Thyroid gland (tissue), 4 donors: ENCODE data around the gene RASGRP4.

Source experiments
- CTCF ChIP-seq, 6 experiments: fragments of 200-600 bp in 3 of 6; fragments of 450-650 bp in 3 of 6; sonication (generic) in 3 of 6; IDR thresholded peaks; one replicate each; pipeline ENCODE4 v1.5.1; 2016 to 2019; ENCODE audit warnings: antibody characterized with exemption in 6 of 6, mild to moderate bottlenecking in 2 of 6, inconsistent platforms in 1 of 6, moderate library complexity in 1 of 6
- POLR2A ChIP-seq, 2 donors: fragments of 450-650 bp; IDR thresholded peaks; one replicate each; pipeline ENCODE4 v1.6.1; 2017; ENCODE audit warnings: antibody characterized with exemption in 2 of 2, mild to moderate bottlenecking in 2 of 2, moderate library complexity in 1 of 2

GRCh38 chr19:38440592-38440991 is 14.6 kb upstream of the RASGRP4 start:
- TF ChIP-seq POLR2A (IDR thresholded peaks at IDR 0.05): no peak
- TF ChIP-seq CTCF (IDR thresholded peaks at IDR 0.05): no peak
